HepG2 (cell line): Measurements from ENCODE around the gene ZNF227. TPM values are rescaled to one million over a fixed set of nuclear protein-coding genes. Genes with fewer than 3 reads are reported as not detected.

Experiments
- IKZF1 ChIP-seq: fragments of 450-650 bp; IDR thresholded peaks from 2 replicates; pipeline ENCODE4 v1.7.1; 2016
- NCOR1 ChIP-seq: fragments of 200-600 bp; sonication (generic); IDR thresholded peaks from 2 replicates; pipeline ENCODE4 v1.7.0; 2017; ENCODE audit warnings: antibody characterized with exemption, low read length, borderline replicate concordance
- NFE2L1 ChIP-seq: sonication (generic); formaldehyde crosslinking; IDR thresholded peaks from 2 replicates; pipeline ENCODE4 v1.4.0; 2020; ENCODE audit warnings: missing genetic modification reagents, mild to moderate bottlenecking, borderline replicate concordance
- RFXANK ChIP-seq: IDR thresholded peaks from 2 replicates; pipeline ENCODE4 v1.6.1; 2016
- SNAI1 ChIP-seq: sonication (generic); formaldehyde crosslinking; IDR thresholded peaks from 2 replicates; pipeline ENCODE4 v1.5.0; 2020; ENCODE audit warnings: mild to moderate bottlenecking, missing genetic modification reagents, borderline replicate concordance
- SPEN ChIP-seq: sonication (generic); formaldehyde crosslinking; IDR thresholded peaks from 2 replicates; pipeline ENCODE4 v1.5.1; 2020; ENCODE audit warnings: low read depth, mild to moderate bottlenecking, missing genetic modification reagents
- TCF12 ChIP-seq, 2 experiments: fragments of 450-650 bp in 1 of 2; sonication (generic) in 1 of 2; formaldehyde crosslinking in 1 of 2; IDR thresholded peaks; 2 replicates each; pipeline versions ENCODE4 v1.6.1 to v1.8.0; 2017 to 2022; ENCODE audit warnings: antibody characterized with exemption in 1 of 2, mild to moderate bottlenecking in 1 of 2, missing genetic modification reagents in 1 of 2, moderate library complexity in 1 of 2
- TP53 ChIP-seq: sonication (generic); formaldehyde crosslinking; conservative IDR thresholded peaks from 2 replicates; pipeline ENCODE4 v1.4.0; 2020; ENCODE audit warnings: missing genetic modification reagents
- TSC22D2 ChIP-seq: sonication (generic); formaldehyde crosslinking; IDR thresholded peaks from 2 replicates; pipeline ENCODE4 v1.5.1; 2020; ENCODE audit warnings: missing genetic modification reagents, mild to moderate bottlenecking, borderline replicate concordance
- ZNF644 ChIP-seq: IDR thresholded peaks from 2 replicates; pipeline ENCODE4 v1.6.1; 2016; ENCODE audit warnings: low read depth
- ZNF883 ChIP-seq: sonication (generic); formaldehyde crosslinking; IDR thresholded peaks from 2 replicates; pipeline ENCODE4 v1.5.1; 2020; ENCODE audit warnings: mild to moderate bottlenecking, missing genetic modification reagents; ENCODE audit errors: not compliant biosample characterization
- polyA plus RNA-seq, 8 experiments: library from polyadenylated mRNA; depleted of rRNA in 3 of 8; stranded (reverse) in 7 of 8; unstranded in 1 of 8; fragments of >200 nt; fragmentation: Illumina TruSeq in 4 of 8; extraction: Trizol in 4 of 8; gene quantifications; 2 replicates each; pipeline versions ENCODE4 v1.2.1 to v1.2.3, GENCODE V29; 2011 to 2016; ENCODE audit warnings: low read depth in 4 of 8, missing spikeins in 1 of 8, mixed read lengths in 1 of 8; ENCODE audit not compliant: insufficient read depth in 1 of 8
- total RNA-seq, 5 experiments: library from RNA; depleted of rRNA; stranded (reverse); fragments of >200 nt; fragmentation: Illumina TruSeq; extraction: Trizol; gene quantifications; 2 replicates each; pipeline ENCODE4 v1.2.3, GENCODE V29; 2016; ENCODE audit warnings: low read depth in 1 of 5
- TF ChIP-seq, protein P1 (sequence below): IDR thresholded peaks from 2 replicates; pipeline ENCODE4 v1.6.1; 2016; ENCODE audit warnings: low read depth
- TF ChIP-seq, protein P2 (sequence below): sonication (generic); formaldehyde crosslinking; IDR thresholded peaks from 2 replicates; pipeline ENCODE4 v1.9.0; 2022; ENCODE audit warnings: low read depth, missing genetic modification reagents
- TF ChIP-seq, protein P3 (sequence below): IDR thresholded peaks from 2 replicates; pipeline ENCODE4 v1.6.1; 2012; ENCODE audit warnings: low read depth, low read length, improper control_type of control experiment
- TF ChIP-seq, protein P4 (sequence below): IDR thresholded peaks from 2 replicates; pipeline ENCODE4 v1.6.1; 2016; ENCODE audit warnings: low read depth, missing genetic modification reagents, missing compliant biosample characterization
- TF ChIP-seq, protein P5 (sequence below): sonication (generic); formaldehyde crosslinking; IDR thresholded peaks from 2 replicates; pipeline ENCODE4 v1.4.0; 2020; ENCODE audit warnings: missing genetic modification reagents

ZNF227 gene
- total and polyA plus RNA-seq, 2 of the 13 experiments (the other 11 are each of a cell fraction or from before 2014, with no cell fraction given) = 3.1 to 16.8 TPM

DNA sequence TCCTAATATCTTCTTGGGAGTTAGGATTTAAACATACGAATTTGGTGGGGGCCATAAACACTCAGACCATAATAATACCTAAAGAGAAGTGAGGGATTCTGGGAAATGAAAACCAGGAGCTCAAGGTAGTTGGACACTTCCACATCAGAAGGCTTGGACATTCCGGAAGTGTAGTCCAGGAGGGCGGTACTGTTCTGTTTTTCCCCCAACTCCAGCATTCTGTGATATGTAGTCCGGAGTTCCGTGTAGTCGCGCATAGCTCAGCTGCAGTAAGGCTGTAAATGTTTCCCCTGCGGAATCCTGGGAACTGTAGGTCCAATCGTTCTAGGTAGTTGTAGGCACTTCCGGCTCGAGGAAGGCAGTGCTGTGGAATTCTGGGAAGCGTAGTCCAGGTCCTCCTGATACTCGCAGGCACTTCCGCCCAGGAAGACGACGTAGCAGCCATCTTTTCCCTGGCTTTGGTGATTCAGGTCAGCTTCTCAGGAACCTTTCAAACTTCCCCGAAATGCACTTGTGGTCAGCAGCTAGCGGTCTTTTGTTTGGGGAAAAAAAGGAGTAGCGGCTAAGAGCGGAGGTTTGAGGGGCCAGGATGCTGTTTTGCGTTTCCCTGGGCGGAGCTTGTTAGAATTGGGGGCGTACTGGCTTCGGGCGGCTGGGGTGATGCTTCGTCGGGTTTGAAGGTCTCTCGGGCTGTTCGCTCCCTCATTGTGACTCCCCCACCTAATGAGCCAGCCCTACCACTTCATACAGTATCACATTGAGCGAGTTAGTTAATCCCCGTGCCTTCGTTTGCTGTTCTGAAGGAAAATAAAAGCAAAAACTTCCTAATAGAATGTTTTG, 47.4 kb upstream of the ZNF227 start, which contains the start of gene ZNF226 (continued):
- TF ChIP-seq TCF12 (IDR thresholded peaks at IDR 0.05) (no peak), TCF12 (CRISPR knock-in tag; IDR thresholded peaks at IDR 0.05) (no peak), RFXANK (no peak), SNAI1 (CRISPR knock-in tag) (0 out of 2 replicates have a peak, but pooled peaks have one; percentile 25), IKZF1 (no peak), NFE2L1 (CRISPR knock-in tag) (no peak), ZNF644 (CRISPR knock-in tag) (0 out of 2 replicates have a peak, but pooled peaks have one; percentile 17), SPEN (peak; percentile 91; the same call in 1 of the 2 replicates), TSC22D2 (CRISPR knock-in tag) (no peak), NCOR1 (peak; percentile 27; the same call in 1 of the 2 replicates), TP53 (CRISPR knock-in tag) (0 out of 2 replicates have a peak, but pooled peaks have one; percentile 43), ZNF883 (no peak)
- TF ChIP-seq, protein P1, sequence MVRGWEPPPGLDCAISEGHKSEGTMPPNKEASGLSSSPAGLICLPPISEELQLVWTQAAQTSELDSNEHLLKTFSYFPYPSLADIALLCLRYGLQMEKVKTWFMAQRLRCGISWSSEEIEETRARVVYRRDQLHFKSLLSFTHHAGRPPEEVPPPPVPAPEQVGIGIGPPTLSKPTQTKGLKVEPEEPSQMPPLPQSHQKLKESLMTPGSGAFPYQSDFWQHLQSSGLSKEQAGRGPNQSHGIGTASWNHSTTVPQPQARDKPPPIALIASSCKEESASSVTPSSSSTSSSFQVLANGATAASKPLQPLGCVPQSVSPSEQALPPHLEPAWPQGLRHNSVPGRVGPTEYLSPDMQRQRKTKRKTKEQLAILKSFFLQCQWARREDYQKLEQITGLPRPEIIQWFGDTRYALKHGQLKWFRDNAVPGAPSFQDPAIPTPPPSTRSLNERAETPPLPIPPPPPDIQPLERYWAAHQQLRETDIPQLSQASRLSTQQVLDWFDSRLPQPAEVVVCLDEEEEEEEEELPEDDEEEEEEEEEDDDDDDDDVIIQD (CRISPR knock-in tag) = peak; percentile 43; the same call in 1 of the 2 replicates
- TF ChIP-seq, protein P2, sequence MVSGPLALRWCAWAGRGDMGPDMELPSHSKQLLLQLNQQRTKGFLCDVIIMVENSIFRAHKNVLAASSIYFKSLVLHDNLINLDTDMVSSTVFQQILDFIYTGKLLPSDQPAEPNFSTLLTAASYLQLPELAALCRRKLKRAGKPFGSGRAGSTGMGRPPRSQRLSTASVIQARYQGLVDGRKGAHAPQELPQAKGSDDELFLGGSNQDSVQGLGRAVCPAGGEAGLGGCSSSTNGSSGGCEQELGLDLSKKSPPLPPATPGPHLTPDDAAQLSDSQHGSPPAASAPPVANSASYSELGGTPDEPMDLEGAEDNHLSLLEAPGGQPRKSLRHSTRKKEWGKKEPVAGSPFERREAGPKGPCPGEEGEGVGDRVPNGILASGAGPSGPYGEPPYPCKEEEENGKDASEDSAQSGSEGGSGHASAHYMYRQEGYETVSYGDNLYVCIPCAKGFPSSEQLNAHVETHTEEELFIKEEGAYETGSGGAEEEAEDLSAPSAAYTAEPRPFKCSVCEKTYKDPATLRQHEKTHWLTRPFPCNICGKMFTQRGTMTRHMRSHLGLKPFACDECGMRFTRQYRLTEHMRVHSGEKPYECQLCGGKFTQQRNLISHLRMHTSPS (CRISPR knock-in tag) = no peak
- TF ChIP-seq, protein P3, sequence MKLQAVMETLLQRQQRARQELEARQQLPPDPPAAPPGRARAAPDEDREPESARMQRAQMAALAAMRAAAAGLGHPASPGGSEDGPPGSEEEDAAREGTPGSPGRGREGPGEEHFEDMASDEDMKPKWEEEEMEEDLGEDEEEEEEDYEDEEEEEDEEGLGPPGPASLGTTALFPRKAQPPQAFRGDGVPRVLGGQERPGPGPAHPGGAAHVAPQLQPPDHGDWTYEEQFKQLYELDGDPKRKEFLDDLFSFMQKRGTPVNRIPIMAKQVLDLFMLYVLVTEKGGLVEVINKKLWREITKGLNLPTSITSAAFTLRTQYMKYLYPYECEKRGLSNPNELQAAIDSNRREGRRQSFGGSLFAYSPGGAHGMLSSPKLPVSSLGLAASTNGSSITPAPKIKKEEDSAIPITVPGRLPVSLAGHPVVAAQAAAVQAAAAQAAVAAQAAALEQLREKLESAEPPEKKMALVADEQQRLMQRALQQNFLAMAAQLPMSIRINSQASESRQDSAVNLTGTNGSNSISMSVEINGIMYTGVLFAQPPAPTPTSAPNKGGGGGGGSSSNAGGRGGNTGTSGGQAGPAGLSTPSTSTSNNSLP = 0 out of 2 replicates have a peak, but pooled peaks have one; percentile 47
- TF ChIP-seq, protein P4, sequence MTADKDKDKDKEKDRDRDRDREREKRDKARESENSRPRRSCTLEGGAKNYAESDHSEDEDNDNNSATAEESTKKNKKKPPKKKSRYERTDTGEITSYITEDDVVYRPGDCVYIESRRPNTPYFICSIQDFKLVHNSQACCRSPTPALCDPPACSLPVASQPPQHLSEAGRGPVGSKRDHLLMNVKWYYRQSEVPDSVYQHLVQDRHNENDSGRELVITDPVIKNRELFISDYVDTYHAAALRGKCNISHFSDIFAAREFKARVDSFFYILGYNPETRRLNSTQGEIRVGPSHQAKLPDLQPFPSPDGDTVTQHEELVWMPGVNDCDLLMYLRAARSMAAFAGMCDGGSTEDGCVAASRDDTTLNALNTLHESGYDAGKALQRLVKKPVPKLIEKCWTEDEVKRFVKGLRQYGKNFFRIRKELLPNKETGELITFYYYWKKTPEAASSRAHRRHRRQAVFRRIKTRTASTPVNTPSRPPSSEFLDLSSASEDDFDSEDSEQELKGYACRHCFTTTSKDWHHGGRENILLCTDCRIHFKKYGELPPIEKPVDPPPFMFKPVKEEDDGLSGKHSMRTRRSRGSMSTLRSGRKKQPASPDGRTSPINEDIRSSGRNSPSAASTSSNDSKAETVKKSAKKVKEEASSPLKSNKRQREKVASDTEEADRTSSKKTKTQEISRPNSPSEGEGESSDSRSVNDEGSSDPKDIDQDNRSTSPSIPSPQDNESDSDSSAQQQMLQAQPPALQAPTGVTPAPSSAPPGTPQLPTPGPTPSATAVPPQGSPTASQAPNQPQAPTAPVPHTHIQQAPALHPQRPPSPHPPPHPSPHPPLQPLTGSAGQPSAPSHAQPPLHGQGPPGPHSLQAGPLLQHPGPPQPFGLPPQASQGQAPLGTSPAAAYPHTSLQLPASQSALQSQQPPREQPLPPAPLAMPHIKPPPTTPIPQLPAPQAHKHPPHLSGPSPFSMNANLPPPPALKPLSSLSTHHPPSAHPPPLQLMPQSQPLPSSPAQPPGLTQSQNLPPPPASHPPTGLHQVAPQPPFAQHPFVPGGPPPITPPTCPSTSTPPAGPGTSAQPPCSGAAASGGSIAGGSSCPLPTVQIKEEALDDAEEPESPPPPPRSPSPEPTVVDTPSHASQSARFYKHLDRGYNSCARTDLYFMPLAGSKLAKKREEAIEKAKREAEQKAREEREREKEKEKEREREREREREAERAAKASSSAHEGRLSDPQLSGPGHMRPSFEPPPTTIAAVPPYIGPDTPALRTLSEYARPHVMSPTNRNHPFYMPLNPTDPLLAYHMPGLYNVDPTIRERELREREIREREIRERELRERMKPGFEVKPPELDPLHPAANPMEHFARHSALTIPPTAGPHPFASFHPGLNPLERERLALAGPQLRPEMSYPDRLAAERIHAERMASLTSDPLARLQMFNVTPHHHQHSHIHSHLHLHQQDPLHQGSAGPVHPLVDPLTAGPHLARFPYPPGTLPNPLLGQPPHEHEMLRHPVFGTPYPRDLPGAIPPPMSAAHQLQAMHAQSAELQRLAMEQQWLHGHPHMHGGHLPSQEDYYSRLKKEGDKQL (CRISPR knock-in tag) = no peak
- TF ChIP-seq, protein P5, sequence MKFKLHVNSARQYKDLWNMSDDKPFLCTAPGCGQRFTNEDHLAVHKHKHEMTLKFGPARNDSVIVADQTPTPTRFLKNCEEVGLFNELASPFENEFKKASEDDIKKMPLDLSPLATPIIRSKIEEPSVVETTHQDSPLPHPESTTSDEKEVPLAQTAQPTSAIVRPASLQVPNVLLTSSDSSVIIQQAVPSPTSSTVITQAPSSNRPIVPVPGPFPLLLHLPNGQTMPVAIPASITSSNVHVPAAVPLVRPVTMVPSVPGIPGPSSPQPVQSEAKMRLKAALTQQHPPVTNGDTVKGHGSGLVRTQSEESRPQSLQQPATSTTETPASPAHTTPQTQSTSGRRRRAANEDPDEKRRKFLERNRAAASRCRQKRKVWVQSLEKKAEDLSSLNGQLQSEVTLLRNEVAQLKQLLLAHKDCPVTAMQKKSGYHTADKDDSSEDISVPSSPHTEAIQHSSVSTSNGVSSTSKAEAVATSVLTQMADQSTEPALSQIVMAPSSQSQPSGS (CRISPR knock-in tag) = peak; percentile 37; the same call in 1 of the 2 replicates
